Prostate gland (tissue), 2 donors: Measurements from ENCODE around the gene CNTNAP1. TPM values are rescaled to one million over a fixed set of nuclear protein-coding genes. Genes with fewer than 3 reads are reported as not detected.

Experiments
- DNase-seq: peaks from one replicate; pipeline ENCODE4 v3.0.0-alpha.2; 2019; ENCODE audit warnings: low spot score
- H3K27ac ChIP-seq, 2 donors: fragments of 200-600 bp; sonication (generic); 2 replicates each; pipeline ENCODE4 v1.5.1; 2017 to 2019
- H3K27me3 ChIP-seq: fragments of 200-600 bp; sonication (generic); replicated peaks from 2 replicates; pipeline ENCODE4 v1.5.1; 2019; ENCODE audit not compliant: insufficient read depth
- H3K36me3 ChIP-seq, 2 donors: fragments of 200-600 bp; sonication (generic); 1 replicate in 1 of 2; 2 replicates in 1 of 2; pipeline versions ENCODE4 v1.5.1 to v1.8.1; 2017 to 2019
- H3K4me1 ChIP-seq: fragments of 200-600 bp; sonication (generic); replicated peaks from 2 replicates; pipeline ENCODE4 v1.5.1; 2019
- H3K4me3 ChIP-seq, 2 donors: fragments of 200-600 bp; sonication (generic); 2 replicates each; pipeline ENCODE4 v1.5.1; 2017 to 2019
- H3K9me3 ChIP-seq: fragments of 200-600 bp; sonication (generic); 2 replicates; pipeline ENCODE4 v1.5.1; 2017
- CTCF ChIP-seq, 4 experiments: fragments of 200-600 bp in 2 of 4; fragments of 450-650 bp in 2 of 4; sonication (generic) in 2 of 4; IDR thresholded peaks; 1 replicate in 3 of 4; 2 replicates in 1 of 4; pipeline ENCODE4 v1.5.1; 2016 to 2019; ENCODE audit warnings: antibody characterized with exemption in 4 of 4, mild to moderate bottlenecking in 2 of 4, moderate library complexity in 2 of 4
- POLR2A ChIP-seq: fragments of 450-650 bp; IDR thresholded peaks from one replicate; pipeline ENCODE4 v1.6.1; 2016; ENCODE audit warnings: antibody characterized with exemption, mild to moderate bottlenecking
- POLR2AphosphoS5 ChIP-seq: sonication (generic); formaldehyde crosslinking; IDR thresholded peaks from one replicate; pipeline ENCODE4 v1.6.1; 2017; ENCODE audit warnings: antibody characterized with exemption
- WGBS: methylation state at CpG from one replicate; pipeline ENCODE4 v1.1.5; 2018; 5-methylcytosine and 5-hydroxymethylcytosine counted together
- intact Hi-C: fragments of 100-400 bp; cut with DNase I; formaldehyde crosslinking; loops from one replicate; pipeline ENCODE4 v1.14.2; 2022
- total RNA-seq, 2 donors: library from RNA; depleted of rRNA; stranded (reverse); fragments of >200 nt; gene quantifications; one replicate each; pipeline ENCODE4 v1.1.0, GENCODE V29; 2016

The CNTNAP1 gene
- total RNA-seq, 2 donors from 2014 or later: 1.9 to 9.9 TPM

DNA sequence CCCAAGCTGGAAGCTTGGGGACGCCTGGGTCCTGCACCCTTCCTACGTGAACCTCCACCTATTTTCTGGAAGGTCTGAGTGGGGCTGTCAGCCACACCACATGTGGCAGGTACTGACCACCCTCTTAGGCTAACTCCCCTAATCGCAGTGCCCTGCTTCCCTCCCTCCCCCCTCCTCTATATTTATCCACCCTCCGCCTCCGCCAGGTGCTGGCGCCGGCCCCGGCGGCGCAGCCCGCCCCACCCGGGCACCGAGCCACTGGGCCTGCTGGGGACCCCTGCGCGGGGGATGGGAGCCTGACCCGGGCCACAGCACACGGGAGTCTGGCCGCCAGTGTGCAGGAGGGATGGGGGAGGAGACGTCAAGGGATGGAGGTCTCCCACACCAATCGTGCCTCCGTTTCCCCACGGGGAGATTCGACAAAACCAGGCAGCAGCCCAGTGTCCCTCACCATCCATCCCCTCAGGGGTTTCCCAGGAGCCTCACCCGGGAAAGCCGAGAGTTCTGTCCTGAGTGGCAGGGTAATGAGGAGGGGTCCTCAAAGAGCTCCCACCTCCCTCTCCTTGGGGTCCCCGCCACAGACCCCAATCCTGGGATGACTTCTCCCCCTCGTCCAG is 6.9 kb upstream of the CNTNAP1 start:
- no peaks in the 10 kb centered on the region for H3K27me3 ChIP-seq
- 1% methylated on average over 24 of the region's 27 CpGs for WGBS
- intact Hi-C loops: loop anchor here (5.0 to 10.0 kb wide), 2 partner anchors 68 to 251 kb away; partner anchors contain the start of genes CAVIN1, RETREG3 and TUBG1
- peaks cover 9% of the 10 kb centered on the region for H3K4me1 ChIP-seq
- H3K9me3 ChIP-seq: no peaks in the 10 kb centered on the region
- peak overlapping the region; percentile 54 to 66 for H3K4me3 ChIP-seq
- no peak for TF ChIP-seq POLR2AphosphoS5
- peak in 1 of 4 experiments; percentile 4 for TF ChIP-seq CTCF (IDR thresholded peaks at IDR 0.05)
- H3K36me3 ChIP-seq: peaks cover 0 to 3% of the 10 kb centered on the region in 2 donors
- peak overlapping the region; percentile 85 to 98 for H3K27ac ChIP-seq
- DNase-seq: peak; percentile 26

GRCh38 chr17:42675965-42676423 is 6.3 kb upstream of the CNTNAP1 start:
- intact Hi-C loops: loop anchor here (5.0 to 10.0 kb wide), 2 partner anchors 69 to 251 kb away; partner anchors contain the start of genes CAVIN1, RETREG3 and TUBG1
- Histone ChIP-seq H3K27me3 (no peaks in the 10 kb centered on the region), H3K4me1 (peaks cover 9% of the 10 kb centered on the region), H3K36me3 (no peaks in the 10 kb centered on the region), H3K27ac (peak overlapping the region; percentile 85 to 98), H3K4me3 (peak overlapping the region; percentile 54 to 66), H3K9me3 (no peaks in the 10 kb centered on the region)
- under 1% methylated on average over 43 of the region's 43 CpGs for WGBS
- TF ChIP-seq POLR2AphosphoS5 (peak; percentile 64), CTCF (IDR thresholded peaks at IDR 0.05) (peak in 1 of 4 experiments; percentile 21), POLR2A (peak; percentile 69)
- peak; percentile 69 for DNase-seq

GRCh38 chr17:42676424-42677011 is 5.8 kb upstream of the CNTNAP1 start, which contains the start of gene PLEKHH3:
PLEKHH3 (minus strand) TSS chr17:42676994; CDS start chr17:42676563, 431 bp downstream.
- Histone ChIP-seq H3K4me3 (peak within 1 kb of the TSS; percentile 62 to 72), H3K36me3 (no peaks in the 10 kb centered on the region), H3K27me3 (no peaks in the 10 kb centered on the region), H3K27ac (peak within 1 kb of the TSS; percentile 98), H3K4me1 (peaks cover 9% of the 10 kb centered on the region), H3K9me3 (no peaks in the 10 kb centered on the region)
- DNase-seq: no peak
- WGBS: under 1% methylated on average over 51 of the region's 51 CpGs
- TF ChIP-seq CTCF (IDR thresholded peaks at IDR 0.05): peak in 1 of 4 experiments; percentile 38
- TF ChIP-seq POLR2A: peak; percentile 93
- TF ChIP-seq POLR2AphosphoS5: no peak
- intact Hi-C loops: loop anchor here (5.0 to 10.0 kb wide), 2 partner anchors 69 to 252 kb away; partner anchors contain the start of genes CAVIN1, RETREG3 and TUBG1

- 2% methylated on average over 31 of the region's 33 CpGs for WGBS
- intact Hi-C loops: loop anchor here (5.0 to 10.0 kb wide), 2 partner anchors 70 to 252 kb away; partner anchors contain the start of genes CAVIN1, RETREG3 and TUBG1
- H3K9me3 ChIP-seq: no peaks in the 10 kb centered on the region
- no peaks in the 10 kb centered on the region for H3K36me3 ChIP-seq
- TF ChIP-seq POLR2AphosphoS5 (peak; percentile 95), POLR2A (no peak)
- DNase-seq: peak; percentile 100
- peaks cover 11% of the 10 kb centered on the region for H3K4me1 ChIP-seq
- H3K27ac ChIP-seq: peak overlapping the region; percentile 98
- H3K4me3 ChIP-seq: peak overlapping the region; percentile 62 to 72
- H3K27me3 ChIP-seq: no peaks in the 10 kb centered on the region
These were observed 5.1 kb upstream of the CNTNAP1 start for GRCh38 chr17:42677012-42677857.
